CD4-positive, alpha-beta T cell (primary cell): Measurements from ENCODE around the gene ANKRD39. TPM values are rescaled to one million over a fixed set of nuclear protein-coding genes. Genes with fewer than 3 reads are reported as not detected.
A peak's percentile ranks its signal among the peaks of the same experiment; 100 is the strongest.

Source experiments
- ATAC-seq: fragments of 200-7000 bp; cut with Tn5 transposase; one replicate; pipeline ENCODE4 v1.10.0; 2022; ENCODE audit warnings: mild to moderate bottlenecking; ENCODE audit not compliant: poor library complexity
- CTCF ChIA-PET: fragments of 350-600 bp; sonication (Branson Sonifier 250); formaldehyde crosslinking; loops from one replicate; lab custom pipeline; 2021; ENCODE audit warnings: antibody characterized with exemption, inconsistent platforms; lab: Charles Lee
- POLR2A ChIA-PET: fragments of 350-600 bp; sonication (Branson Sonifier 250); formaldehyde crosslinking; loops from one replicate; lab custom pipeline; 2021; ENCODE audit warnings: antibody characterized with exemption, inconsistent platforms; lab: Charles Lee
- DNase-seq, 14 experiments: peaks; one replicate each; pipeline ENCODE4 v3.0.0-alpha.2; 2013 to 2020; ENCODE audit warnings: mixed read lengths in 2 of 14
- H3K27ac ChIP-seq, 2 donors: one replicate each; pipeline versions ENCODE4 v1.5.1 to v1.7.0; 2013; ENCODE audit warnings: low read length in 2 of 2, low read depth in 1 of 2, mild to moderate bottlenecking in 1 of 2
- H3K27me3 ChIP-seq, 2 experiments: 1 replicate in 1 of 2; 2 replicates in 1 of 2; pipeline versions ENCODE4 v1.6.1 to v1.7.0; 2013; ENCODE audit warnings: low read length in 2 of 2, control low read depth in 1 of 2, mild to moderate bottlenecking in 1 of 2, moderate library complexity in 1 of 2; ENCODE audit not compliant: insufficient read depth in 2 of 2, control insufficient read depth in 1 of 2
- H3K36me3 ChIP-seq: one replicate; pipeline ENCODE4 v1.6.1; 2013; ENCODE audit warnings: low read length, control low read depth; ENCODE audit not compliant: insufficient read depth
- H3K4me1 ChIP-seq: one replicate; pipeline ENCODE4 v1.6.1; 2013; ENCODE audit warnings: low read length, control low read depth; ENCODE audit not compliant: insufficient read depth
- H3K4me3 ChIP-seq: one replicate; pipeline ENCODE4 v1.5.1; 2013; ENCODE audit warnings: mild to moderate bottlenecking, low read length, moderate library complexity
- H3K9me3 ChIP-seq, 2 experiments: 1 replicate in 1 of 2; 2 replicates in 1 of 2; pipeline versions ENCODE4 v1.6.1 to v1.7.0; 2013; ENCODE audit warnings: low read length in 2 of 2, mild to moderate bottlenecking in 2 of 2, control low read depth in 1 of 2, moderate library complexity in 1 of 2; ENCODE audit not compliant: control insufficient read depth in 1 of 2, insufficient read depth in 1 of 2
- H3K27ac Mint-ChIP-seq: one replicate; pipeline ENCODE4 v1.8.0; 2020; ENCODE audit warnings: mixed read lengths
- H3K27me3 Mint-ChIP-seq: one replicate; pipeline ENCODE4 v1.8.0; 2021; ENCODE audit warnings: mixed read lengths
- H3K36me3 Mint-ChIP-seq: one replicate; pipeline ENCODE4 v1.8.0; 2021; ENCODE audit warnings: low read depth, mixed read lengths
- H3K4me1 Mint-ChIP-seq: one replicate; pipeline ENCODE4 v1.8.0; 2021; ENCODE audit warnings: low read depth, mixed read lengths
- H3K4me3 Mint-ChIP-seq: one replicate; pipeline ENCODE4 v1.8.0; 2020; ENCODE audit warnings: mild to moderate bottlenecking, mixed read lengths
- H3K9me3 Mint-ChIP-seq: one replicate; pipeline ENCODE4 v1.8.0; 2020; ENCODE audit warnings: mixed read lengths
- CTCF ChIP-seq: fragments of 200-600 bp; IDR thresholded peaks from one replicate; pipeline ENCODE4 v1.8.0; 2022; ENCODE audit warnings: antibody characterized with exemption, mild to moderate bottlenecking
- intact Hi-C, 2 experiments: fragments of 100-400 bp; cut with DNase I in 1 of 2; cut with micrococcal nuclease in 1 of 2; formaldehyde crosslinking; loops; one replicate each; pipeline versions ENCODE4 v1.15.1 to v1.9.0; 2023 to 2025; cut with DNase I, micrococcal nuclease
- total RNA-seq, 174 experiments: library from RNA in 2 of 174; stranded (reverse) in 2 of 174; gene quantifications; one replicate each; pipeline ENCODE4 v1.2.3 and lab custom pipeline; 2021 to 2026

The ANKRD39 gene
- total RNA-seq, 2 experiments from 2014 or later, result 17.2 to 18.3 TPM

- no peak for TF ChIP-seq CTCF
- no peak overlapping the region for H3K4me3 ChIP-seq
- ChIA-PET CTCF (no interaction called here), POLR2A (interaction anchor here (0.8 kb wide), 1 partner anchor 107 kb away, joined by 3 read pairs; no protein-coding TSS in a partner anchor)
- Mint-ChIP-seq H3K4me3 (no peak overlapping the region), H3K27me3 (no peaks in the 10 kb centered on the region), H3K9me3 (no peaks in the 10 kb centered on the region), H3K27ac (no peak overlapping the region), H3K36me3 (peaks cover 37% of the 10 kb centered on the region), H3K4me1 (no peaks in the 10 kb centered on the region)
- no peaks in the 10 kb centered on the region for H3K4me1 ChIP-seq
- H3K27ac ChIP-seq, result no peak overlapping the region
- DNase-seq (no peak), ATAC-seq (no peak)
- H3K27me3 ChIP-seq, result no peaks in the 10 kb centered on the region
- H3K36me3 ChIP-seq, result peaks cover 45% of the 10 kb centered on the region
- no peaks in the 10 kb centered on the region for H3K9me3 ChIP-seq
- intact Hi-C loops, result no loop called here
These were observed 11.0 kb downstream of the ANKRD39 start for GRCh38 chr2:96846825-96847224.

GRCh38 chr2:96844405-96844808, 13.4 kb downstream of the ANKRD39 start:
- H3K9me3 ChIP-seq, result no peaks in the 10 kb centered on the region
- no peak overlapping the region for H3K27ac ChIP-seq
- Mint-ChIP-seq H3K4me3 (no peak overlapping the region), H3K9me3 (no peaks in the 10 kb centered on the region), H3K4me1 (peaks cover 16% of the 10 kb centered on the region), H3K27me3 (no peaks in the 10 kb centered on the region), H3K36me3 (peaks cover 23% of the 10 kb centered on the region), H3K27ac (no peak overlapping the region)
- intact Hi-C loops, result no loop called here
- peaks cover 28% of the 10 kb centered on the region for H3K36me3 ChIP-seq
- TF ChIP-seq CTCF, result no peak
- CTCF ChIA-PET, result interaction anchor here (2.3 kb wide), 1 partner anchor 14 kb away, joined by 7 read pairs; the partner anchor contains the start of gene ANKRD39
- ATAC-seq (no peak), DNase-seq (no peak)
- peaks cover 9% of the 10 kb centered on the region for H3K4me1 ChIP-seq
- POLR2A ChIA-PET, result no interaction called here
- no peaks in the 10 kb centered on the region for H3K27me3 ChIP-seq
- H3K4me3 ChIP-seq, result no peak overlapping the region

- Mint-ChIP-seq H3K36me3 (peaks cover 20% of the 10 kb centered on the region), H3K4me1 (peaks cover 21% of the 10 kb centered on the region), H3K27ac (peak within 1 kb of the TSS; percentile 65), H3K9me3 (no peaks in the 10 kb centered on the region), H3K4me3 (no peak within 1 kb of the TSS), H3K27me3 (no peaks in the 10 kb centered on the region)
- CTCF ChIA-PET, result interaction anchor here (2.3 kb wide), 1 partner anchor 14 kb away, joined by 7 read pairs; the partner anchor contains the start of gene ANKRD39
- Histone ChIP-seq H3K27me3 (no peaks in the 10 kb centered on the region), H3K4me3 (no peak within 1 kb of the TSS), H3K36me3 (peaks cover 25% of the 10 kb centered on the region), H3K4me1 (peaks cover 16% of the 10 kb centered on the region), H3K9me3 (no peaks in the 10 kb centered on the region), H3K27ac (no peak within 1 kb of the TSS)
- intact Hi-C loops, result no loop called here
- no peak for TF ChIP-seq CTCF
- DNase-seq, result no peak
- POLR2A ChIA-PET, result interaction anchor here (1.6 kb wide), 1 partner anchor 14 kb away, joined by 5 read pairs; the partner anchor contains the start of gene ANKRD39
- ATAC-seq, result no peak
These were observed 14.1 kb downstream of the ANKRD39 start, which contains the start of gene ANKRD23 for GRCh38 chr2:96843538-96844268. ANKRD23 (minus strand) TSS chr2:96844021; CDS start chr2:96843992, 29 bp downstream.
